GM19238 (cell line): ENCODE measurements around the gene USB1.
"Not testable (repeated sequence)": the region's sequence is repeated elsewhere in the genome, so short reads cannot be mapped to it uniquely, and the experiment has no call there.

Source experiments
- DNase-seq: peaks from one replicate; pipeline ENCODE4 v3.0.0; 2011; ENCODE audit warnings: low spot score; ENCODE audit not compliant: insufficient read length

The USB1 gene

DNA sequence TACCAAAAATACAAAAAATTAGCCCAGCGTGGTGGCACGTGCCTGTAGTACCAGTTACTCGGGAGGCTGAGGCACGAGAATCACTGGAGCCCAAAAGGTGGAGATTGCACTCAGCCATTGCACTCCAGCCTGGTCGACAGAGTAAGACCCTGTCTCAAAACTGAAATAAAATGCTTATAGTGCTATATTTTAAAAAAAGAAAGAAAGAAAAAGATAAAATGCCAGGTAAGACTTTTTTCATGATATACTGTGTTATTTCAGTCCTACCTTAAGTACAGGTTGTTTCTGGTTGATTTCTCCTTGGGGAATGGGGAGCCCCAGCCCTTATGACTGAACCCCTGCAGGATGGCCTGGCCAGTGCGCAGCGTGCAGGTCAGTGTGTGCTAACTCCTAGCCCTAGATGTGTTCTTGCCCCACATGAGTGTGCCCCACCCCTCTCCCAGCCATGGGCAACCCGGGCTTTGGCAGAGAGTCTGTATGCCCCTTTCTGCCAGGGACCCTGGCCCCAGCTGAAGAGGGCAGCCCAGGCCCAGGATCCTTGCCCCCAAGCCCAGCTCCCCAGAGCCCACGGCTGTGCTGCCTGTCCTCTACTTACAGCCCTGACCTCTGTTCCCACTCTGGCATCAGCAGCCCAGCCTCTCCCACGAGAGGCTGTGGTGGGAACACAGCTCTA, 31.6 kb upstream of the USB1 start:
- no peak for DNase-seq

DNA sequence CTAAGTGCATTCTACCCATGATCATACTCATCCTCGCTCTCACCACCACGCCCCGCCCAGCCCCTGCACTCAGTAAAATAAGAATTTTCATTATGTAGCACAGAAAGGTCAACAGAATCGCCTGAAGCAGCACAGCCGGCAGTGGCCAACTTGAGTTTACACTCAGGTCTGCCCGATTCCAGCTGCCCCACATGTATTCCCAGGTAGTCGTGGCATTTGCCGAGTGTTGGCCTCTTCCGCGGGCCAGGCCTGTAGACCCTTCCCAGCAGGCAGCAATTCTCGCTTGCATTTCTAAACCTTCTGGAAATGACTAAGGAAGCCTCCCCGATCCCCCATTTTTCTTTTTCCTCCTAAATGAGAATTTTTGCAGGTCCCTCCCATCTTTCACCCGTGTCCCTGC, 30.9 kb upstream of the USB1 start:
- no peak for DNase-seq

DNA sequence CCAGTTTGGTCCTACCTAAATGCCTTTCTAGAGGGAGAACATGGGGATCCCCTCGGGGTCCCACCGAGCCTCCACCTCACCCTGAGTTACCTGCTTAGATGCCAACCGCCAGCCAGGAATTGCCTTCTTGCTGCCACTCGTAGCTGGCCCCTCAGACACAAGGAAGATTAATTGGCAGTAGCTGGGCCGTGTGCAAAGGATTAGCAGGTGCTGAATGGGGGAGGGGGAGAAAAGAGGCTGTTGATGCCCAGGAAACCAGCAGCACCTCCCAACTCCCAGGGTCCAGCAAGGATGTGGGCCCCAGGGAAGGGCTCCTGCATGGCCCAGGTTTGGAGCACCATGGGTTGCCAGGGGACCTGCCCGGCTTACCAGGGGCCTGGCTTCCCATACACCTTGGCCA, 30.2 kb upstream of the USB1 start, which contains the start of gene CNGB1:
CNGB1 (minus strand) TSS at position 159 of the 400 bp plus-strand sequence. CDS start 3,842 bp downstream, outside the sequence.
- no peak for DNase-seq

DNA sequence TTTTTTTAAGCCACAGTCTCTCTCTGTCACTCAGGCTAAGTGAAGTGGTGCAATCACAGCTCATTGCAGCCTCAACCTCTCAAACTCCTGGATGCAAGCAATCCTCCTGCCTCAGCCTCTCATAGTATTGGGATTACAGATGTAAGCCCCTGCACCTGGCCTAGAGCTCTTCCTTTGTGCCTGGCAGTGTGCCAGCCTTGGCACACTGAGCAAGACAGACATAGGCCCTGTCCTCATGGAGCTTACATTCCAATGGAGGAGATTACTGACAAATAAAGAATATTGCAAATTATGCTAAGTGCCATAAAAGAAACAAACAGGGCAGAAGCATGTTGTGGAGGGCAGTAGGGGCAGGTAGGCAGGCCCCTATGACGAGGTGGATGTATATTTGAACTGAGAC, 29.4 kb upstream of the USB1 start:
- DNase-seq: no peak

DNA sequence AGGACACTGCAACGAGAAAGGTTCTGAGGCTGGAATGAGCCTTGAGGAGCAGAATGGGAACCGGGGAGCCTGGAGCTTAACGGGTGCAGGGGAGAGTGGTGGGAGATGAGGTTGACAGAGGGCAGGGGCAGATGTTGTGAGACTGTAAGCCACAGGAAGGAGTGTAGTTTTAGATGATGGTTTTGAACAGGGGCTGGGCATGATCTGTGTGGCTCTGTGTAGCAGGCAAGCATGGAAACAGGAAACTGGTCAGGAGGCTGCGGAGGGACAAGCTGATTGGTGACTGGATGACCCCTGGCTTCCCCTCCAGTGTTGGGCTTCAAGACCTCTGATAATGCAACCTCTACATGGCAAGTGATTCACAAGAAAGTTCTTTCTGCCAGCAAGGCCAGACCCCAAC, 28.9 kb upstream of the USB1 start:
- DNase-seq: no peak

DNA sequence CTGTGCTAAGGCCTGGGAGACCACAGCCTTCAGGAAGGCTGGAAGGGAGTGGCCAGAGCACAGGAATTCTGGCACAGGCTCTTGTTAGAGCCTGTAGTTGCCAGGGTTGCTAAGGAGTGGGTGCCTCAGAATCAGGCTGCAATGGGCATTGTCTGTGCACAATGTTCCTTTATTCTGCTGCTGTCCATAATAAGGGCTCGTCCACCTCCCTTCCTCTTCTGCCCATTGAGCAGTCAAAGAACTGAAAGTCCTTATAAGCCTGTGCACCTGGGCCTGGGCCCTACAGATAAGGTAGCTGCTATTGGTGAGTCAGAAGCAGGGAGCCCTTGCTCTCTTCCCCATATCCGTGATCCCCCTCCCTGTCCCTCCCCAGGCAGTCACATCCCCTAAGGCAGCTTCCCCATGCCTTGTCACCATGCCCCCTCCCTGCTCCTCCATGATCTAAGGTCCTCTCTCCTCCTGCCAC, 24.8 kb upstream of the USB1 start:
- DNase-seq: no peak

DNA sequence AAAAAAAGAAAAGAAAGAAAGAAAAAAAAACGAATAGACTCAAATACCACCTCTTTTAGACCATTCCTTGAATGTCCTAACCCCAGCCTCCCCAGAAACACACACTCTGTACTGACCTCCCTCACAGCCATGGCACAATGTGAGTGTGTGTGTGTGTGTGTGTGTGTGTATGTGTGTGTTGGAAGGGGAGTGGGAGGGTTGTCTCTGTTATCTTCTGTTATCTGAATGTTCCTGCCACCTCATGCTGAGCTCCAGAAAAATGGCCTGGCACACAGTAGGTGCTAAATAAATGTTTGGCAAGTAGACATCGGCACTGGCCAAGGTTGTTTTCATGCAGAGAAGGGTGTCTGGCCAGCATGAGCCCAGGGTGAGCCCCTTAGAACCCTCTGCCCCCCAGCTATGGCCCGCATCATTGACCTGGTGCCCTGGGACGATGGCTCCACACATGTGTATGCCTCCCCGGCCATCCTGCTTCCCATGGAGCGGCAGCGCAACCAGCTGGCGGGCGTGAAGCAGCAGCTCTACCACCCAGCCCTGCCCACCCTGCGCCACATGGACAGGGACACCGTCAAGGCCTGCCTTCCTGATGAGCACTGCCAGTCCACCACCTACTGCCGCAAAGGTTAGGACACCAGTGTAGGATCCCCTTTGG, 23.7 kb upstream of the USB1 start:
- no peak for DNase-seq

DNA sequence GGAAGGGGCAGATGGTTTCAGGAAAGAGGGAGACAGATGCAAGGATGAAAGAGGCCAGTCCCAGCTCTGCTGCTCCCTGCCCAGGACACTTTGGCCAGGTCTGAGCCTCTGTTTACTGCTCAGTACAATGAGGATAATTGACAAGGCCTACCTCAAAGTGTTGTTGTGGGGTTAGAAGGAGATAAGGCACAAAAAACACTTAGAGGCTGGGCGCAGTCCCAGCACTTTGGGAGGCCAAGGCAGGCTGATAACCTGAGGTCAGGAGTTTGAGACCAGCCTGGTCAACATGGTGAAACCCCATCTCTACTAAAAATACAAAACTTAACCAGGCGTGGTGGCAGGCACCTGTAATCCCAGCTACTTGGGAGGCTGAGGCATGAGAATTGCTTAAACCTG, 23.1 kb upstream of the USB1 start:
- DNase-seq: not testable (repeated sequence)

DNA sequence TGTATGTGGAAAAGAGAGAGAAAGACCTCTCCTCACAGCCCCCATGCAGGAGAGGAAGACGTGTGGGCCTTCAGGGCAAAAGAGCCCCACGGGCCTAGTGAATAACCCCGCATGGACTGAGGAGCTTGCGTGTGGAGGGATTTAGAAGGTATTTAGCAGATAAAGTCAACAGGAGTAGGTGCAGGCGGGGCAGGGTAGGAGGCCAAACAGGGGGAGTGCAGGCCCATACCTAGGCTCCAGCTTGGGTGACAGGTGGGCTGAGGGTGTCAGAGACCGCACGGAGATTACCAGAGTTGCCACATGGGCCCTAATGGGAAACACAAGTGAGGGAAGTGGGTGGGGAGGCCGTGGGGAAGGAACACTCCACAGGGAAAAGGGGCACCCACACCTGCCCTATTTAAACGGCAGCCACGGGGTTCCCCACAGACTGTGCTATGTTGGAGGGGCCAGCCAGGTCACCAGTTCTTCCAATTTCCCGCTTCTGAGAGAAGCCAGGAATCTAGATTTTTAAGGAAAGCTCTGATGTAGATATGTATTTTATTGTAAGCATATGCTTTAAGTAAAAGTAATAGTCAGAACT, 22.1 kb upstream of the USB1 start:
- no peak for DNase-seq

DNA sequence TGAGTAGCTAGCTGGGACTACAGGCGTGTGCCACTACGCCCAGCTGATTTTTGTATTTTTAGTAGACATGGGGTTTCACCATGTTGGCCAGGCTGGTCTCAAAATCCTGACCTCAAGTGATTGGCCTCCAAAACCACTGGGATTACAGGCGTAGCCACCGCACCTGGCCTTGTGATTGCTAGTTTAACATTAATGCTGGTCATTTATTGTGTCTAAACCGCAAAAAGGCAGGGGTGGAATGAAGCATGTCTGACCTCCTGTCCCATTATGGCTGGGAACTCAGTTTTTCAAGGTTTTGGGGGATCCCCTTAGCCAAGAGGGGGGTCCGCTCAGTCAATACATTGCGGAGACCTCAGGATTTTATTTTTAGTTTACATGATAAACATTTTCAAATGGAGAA, 19.6 kb upstream of the USB1 start:
- no peak for DNase-seq

DNA sequence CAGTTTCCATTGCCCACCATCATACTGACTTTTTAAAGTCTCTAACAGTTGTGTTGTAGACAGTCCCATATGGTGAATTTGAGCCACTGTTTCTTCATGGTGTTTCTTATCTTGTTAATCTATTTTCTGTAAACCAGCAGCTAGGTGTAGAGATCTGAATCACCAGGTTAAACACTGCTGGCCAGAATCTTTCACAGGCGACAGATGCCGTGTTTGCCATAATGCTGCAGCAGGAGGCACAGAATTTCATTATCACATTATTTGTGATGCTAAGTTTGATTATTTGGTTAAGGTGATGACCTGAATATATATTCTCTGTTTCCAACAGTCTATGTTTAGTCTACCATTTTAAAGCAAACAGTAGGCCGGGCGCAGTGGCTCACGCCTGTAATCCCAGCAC, 18.8 kb upstream of the USB1 start:
- DNase-seq: no peak

DNA sequence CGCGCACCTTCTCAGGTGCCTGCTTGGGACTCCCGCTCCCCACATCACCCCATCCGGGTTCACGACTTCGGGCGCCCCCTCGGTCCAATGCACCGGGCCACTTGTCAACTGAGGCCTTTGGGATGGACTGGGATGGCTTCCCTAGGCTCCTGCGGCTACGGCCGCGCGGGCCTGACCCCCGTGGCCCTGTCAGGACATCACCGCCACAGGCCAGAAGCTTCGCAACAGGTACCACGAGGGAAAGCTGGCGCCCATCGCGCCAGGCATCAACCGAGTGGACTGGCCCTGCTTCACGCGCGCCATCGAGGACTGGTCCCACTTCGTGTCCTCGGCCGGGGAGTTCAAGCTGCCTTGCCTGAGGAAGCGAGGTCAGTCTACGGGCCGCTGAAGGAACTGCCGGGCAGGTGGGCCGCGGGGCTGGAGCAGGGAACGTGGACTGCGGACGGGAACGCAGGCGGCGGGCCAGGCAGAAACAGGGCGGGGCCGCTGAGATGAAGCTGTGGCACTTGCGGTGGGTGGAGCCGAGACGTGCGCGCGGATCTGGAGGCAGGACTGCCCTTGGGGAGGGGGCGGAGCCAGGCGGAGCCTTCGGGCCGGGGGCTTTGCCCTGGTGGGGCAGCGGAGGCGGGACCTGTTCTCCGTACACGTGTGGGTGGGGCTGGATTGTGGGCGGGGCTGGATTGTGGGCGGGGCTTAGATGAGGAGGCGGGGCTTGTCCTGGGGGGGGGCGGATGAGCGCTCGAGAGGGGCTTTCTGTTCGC, 16.6 kb upstream of the USB1 start:
- DNase-seq: peak; percentile 72

DNA sequence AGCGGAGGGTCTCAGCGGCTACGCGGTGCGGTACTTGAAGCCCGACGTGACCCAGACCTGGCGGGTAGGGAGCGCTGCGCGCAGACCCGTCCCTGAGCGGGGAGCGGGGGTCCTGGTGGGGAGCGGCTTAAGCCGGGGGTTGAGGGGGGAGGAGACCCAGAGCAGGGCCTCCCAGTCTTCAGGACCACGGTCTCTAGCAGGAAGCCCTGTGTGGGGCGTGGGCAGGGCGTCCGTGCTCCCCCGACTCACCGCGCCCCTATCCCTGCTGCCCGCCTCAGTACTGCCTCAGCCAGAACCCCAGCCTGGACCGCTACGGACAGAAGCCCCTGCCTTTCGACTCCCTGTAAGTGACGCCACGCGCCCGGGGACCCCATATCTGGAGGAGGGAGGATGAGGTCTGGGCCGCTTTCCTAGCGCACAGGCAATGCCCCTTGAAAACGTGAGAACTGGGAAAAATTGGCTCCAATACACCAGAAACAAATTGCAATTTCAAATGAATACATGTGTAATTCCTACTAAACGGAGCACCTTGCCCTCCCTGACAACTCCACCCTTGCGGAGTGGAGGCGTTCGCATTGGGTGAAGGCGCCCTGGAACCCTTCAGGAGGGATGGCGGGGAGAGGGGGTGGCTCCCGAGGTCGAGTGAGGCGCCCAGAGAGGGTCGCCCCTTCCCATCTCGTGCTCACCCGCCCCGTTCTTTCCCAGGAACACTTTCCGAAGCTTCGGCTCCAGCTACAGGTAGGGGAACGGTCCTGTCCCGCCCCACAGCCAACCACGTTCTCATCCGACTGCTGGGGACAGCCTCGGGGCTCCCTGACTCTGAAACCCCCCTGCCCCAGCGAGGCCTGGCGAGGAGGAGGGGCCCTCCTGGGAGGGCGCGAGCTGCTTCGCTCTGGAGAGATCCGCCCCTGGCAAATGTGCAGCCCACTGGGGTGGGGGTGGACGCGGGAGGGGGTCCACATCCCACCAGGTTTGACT, 15.7 kb upstream of the USB1 start:
- peak; percentile 40 for DNase-seq

DNA sequence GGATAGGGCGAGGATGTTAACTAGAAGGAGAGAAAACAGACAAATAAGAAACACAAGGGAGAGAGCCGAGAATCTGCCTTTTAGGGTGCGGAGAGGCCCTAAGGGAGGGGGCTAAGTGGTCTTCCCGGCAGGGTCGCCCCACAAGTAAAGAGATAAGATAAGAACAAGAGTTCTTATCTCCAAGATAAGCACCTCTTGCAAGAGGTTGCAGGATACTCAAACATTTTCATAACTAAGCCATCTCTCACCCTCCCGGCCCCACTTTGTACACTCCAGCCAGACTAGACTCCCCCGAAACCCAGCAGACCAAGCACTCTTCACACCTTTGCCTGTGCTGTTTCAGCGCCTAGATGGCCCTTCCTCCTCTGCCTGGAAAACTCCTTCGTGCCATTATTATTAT, 15.0 kb upstream of the USB1 start:
- no peak for DNase-seq

DNA sequence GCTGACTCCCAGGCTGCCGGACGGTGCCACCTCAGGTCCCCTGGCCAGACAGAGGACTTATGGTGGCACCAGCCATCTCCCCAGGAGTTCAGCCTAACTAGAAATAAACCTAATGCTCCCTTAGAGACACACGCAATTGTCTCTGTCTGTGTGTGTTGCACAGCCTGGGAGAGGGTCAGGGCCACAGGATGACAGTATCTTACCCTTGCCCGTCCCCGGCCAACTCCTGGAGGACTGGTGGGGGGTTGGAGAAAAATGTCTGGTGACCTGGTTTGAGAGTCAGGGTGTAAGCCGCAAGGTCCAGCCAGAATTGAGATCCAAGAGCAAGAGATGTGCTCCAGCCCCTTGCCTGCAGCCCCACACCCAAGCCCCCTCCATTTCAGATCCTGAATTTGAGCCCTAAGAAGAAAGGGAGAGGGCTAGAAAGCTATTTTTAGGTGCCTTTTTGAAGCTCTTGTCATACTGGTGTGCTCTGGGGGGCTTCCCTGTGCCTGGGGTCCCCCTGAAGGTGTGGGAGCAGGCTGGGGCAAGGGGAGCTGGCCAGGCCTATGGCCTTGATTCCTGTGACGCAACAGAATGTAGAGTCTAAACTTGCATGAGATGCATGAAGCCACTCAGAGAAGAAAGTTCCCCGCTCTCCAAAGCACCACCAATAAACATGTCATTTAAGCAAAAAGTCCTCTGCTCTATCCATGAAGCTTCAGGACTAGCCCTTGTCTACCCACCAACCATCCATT, 13.6 kb upstream of the USB1 start:
- DNase-seq: no peak

DNA sequence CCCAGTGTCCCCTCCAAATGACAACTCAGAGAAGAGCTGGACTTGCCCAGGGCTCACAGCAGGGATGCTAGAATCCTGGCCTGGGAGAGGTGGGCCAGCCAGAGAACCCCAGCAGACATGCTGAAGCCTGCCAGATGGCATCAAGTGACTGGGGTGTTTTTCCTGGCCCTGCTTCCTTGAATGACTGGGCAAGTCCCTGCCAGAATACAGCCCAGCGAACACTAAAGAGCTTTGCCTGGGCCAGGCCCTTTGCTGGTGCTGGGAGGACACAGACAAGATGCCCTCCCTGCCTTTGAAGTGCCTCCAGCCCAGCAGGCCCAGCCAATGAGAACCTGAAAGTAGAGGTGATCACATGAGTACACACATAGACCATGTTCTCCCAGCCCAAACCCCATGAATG, 12.3 kb upstream of the USB1 start:
- DNase-seq: no peak

DNA sequence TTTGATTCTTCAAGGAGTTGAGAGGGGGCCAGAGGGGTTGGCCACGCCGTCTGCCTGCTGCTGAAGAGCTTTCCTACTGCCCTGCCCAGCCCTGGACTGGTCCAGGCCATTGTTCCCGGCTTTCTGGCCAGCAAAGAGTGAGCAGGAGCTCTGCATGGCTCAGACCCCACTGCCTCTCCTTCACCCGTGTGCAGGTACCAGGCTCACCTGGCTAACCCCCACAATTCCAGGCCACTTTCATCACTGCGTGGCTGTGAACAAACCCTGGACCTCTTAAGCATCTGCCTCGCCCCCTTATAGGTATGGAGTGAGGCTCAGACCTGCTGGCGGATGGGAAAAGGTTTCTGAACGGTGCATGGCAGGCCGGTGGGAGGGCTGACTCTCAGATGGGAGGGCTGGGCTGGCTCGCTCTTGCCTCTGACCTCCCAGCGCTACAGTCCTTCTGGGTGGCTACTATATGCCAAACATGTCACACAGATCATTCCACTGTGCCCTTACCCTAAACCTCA, 9.6 kb upstream of the USB1 start:
- DNase-seq: no peak

DNA sequence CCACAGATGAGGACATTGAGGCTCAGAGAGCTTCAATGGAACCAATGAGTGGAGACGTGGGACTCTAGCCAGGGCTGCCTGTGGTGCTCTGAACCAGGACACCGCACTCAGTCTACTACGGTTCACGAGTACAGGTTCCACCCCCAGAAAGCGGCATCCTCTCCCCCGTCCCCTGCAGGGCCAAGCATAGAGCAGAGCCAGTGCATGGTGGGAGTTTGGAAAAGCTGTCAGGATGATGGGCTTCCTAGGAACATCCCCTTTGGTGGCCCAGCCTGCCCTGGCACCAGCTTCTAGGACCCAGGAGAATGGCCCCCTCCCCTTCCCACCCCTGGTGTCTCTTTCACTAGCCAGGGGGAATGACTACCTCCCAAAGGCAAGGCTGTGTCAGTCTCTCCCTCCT, 9.1 kb upstream of the USB1 start:
- no peak for DNase-seq

DNA sequence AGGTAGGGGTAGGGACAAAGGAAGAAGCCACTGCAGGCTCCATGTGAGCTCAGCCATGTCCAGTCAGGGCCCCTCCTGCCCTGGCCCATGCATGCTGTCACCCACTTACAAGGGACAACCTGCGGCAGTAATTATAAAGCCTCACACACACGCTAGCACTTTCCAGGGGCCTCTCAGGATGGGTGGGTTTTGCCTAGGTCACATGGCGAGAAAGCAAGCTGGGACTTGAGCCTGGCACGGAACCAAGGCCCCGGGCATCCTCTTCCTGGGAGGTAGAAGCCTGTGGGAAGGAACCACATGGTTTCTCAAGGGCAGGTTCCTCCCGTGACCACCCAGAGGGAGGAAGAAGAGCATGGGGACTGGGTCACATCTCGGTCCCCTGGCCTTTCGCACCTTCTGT, 7.8 kb upstream of the USB1 start:
- DNase-seq: no peak

DNA sequence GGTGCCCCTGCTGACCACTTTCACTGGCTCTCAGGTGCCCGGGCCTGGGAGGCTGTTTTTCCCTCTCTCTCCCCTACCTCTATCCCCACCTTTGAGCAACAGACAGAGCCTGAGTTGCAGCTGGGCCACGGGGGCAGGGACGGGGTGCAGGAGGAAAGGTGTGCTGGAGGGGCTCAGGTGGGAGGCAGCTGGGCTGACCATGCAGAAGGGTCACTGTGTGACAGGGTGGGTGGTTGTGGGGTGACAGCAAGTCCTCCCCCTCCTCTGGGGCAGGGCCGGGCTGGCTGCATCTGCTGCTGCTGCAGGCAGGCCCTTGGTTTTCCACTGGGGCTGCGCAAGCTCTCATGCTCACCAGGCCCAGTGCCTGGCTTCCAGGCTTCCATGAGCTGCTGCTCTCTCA, 7.3 kb upstream of the USB1 start:
- DNase-seq: no peak
